Measurements from ENCODE around the gene LILRB5. TPM values are rescaled to one million over a fixed set of nuclear protein-coding genes. Genes with fewer than 3 reads are reported as not detected.
"Not testable (repeated sequence)": the region's sequence is repeated elsewhere in the genome, so short reads cannot be mapped to it uniquely, and the experiment has no call there.

LILRB5 gene
- total RNA-seq, 1 experiment from 2014 or later = not detected

DNA sequence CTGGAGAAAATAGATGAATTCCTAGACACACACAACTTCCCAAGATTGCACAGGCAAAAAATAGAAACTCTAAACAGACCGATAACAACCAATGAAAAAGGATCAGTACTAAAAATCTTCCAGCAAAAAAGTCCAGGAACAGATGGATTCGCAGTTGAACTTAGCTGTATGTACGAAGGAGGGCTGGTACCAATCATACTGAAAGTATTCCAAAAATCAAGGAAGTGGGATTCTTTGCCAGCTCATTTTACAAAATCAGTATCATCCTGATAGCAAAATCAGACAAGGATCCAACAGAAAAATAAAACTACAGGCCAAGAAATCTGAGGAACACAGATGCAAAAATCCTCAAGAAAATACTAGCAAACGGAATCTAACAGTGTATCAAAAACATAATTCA, 30.4 kb upstream of the LILRB5 start:
- Mint-ChIP-seq H3K4me3 (ENCODE audit: low read depth, unreplicated experiment) (no peak overlapping the region), H3K27ac (ENCODE audit: unreplicated experiment) (no peak overlapping the region), H3K27me3 (ENCODE audit: unreplicated experiment) (peaks cover 92% of the 10 kb centered on the region), H3K4me1 (ENCODE audit: low read depth, unreplicated experiment) (peaks cover 27% of the 10 kb centered on the region), H3K9me3 (ENCODE audit: low read depth, unreplicated experiment) (no peaks in the 10 kb centered on the region), H3K36me3 (ENCODE audit: insufficient read depth, unreplicated experiment) (no peaks in the 10 kb centered on the region)
- CTCF ChIA-PET = no interaction called here
- no TSS peak for BruUV-seq (replicated peaks)
- DNase-seq = no peak
- TF ChIP-seq, protein P1, sequence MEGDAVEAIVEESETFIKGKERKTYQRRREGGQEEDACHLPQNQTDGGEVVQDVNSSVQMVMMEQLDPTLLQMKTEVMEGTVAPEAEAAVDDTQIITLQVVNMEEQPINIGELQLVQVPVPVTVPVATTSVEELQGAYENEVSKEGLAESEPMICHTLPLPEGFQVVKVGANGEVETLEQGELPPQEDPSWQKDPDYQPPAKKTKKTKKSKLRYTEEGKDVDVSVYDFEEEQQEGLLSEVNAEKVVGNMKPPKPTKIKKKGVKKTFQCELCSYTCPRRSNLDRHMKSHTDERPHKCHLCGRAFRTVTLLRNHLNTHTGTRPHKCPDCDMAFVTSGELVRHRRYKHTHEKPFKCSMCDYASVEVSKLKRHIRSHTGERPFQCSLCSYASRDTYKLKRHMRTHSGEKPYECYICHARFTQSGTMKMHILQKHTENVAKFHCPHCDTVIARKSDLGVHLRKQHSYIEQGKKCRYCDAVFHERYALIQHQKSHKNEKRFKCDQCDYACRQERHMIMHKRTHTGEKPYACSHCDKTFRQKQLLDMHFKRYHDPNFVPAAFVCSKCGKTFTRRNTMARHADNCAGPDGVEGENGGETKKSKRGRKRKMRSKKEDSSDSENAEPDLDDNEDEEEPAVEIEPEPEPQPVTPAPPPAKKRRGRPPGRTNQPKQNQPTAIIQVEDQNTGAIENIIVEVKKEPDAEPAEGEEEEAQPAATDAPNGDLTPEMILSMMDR (IDR thresholded peaks at IDR 0.05; ENCODE audit: unreplicated experiment) = no peak
- intact Hi-C loops (cut with micrococcal nuclease; ENCODE audit: unreplicated experiment) = no loop called here

DNA sequence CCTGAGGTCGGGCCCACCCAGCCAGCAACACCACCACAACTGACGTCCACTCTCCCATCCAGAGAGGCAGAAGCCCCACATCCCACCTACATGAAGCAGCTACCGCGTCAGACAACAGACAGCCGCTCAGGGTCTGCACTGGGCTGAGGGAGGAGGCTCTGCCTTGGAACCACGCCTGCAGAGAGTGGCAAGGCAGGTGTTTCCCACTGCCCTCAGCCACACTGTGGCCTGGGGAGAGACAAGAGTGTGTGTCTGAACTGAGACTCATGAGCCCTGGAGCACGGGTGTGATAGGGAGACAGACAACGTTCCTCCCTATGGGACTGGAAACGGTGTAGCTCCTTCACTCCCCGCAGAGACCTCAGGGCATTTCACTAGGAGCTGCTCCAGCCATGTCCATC, 29.2 kb upstream of the LILRB5 start:
- CTCF ChIA-PET; H3K36me3 Mint-ChIP-seq (ENCODE audit: insufficient read depth, unreplicated experiment); H3K27ac Mint-ChIP-seq (ENCODE audit: unreplicated experiment); H3K4me3 Mint-ChIP-seq (ENCODE audit: low read depth, unreplicated experiment); H3K9me3 Mint-ChIP-seq (ENCODE audit: low read depth, unreplicated experiment); DNase-seq; intact Hi-C loops (cut with micrococcal nuclease; ENCODE audit: unreplicated experiment); BruUV-seq (replicated peaks): not testable (repeated sequence)
- H3K27me3 Mint-ChIP-seq (ENCODE audit: unreplicated experiment) = peaks cover 92% of the 10 kb centered on the region
- peaks cover 27% of the 10 kb centered on the region for H3K4me1 Mint-ChIP-seq (ENCODE audit: low read depth, unreplicated experiment)

DNA sequence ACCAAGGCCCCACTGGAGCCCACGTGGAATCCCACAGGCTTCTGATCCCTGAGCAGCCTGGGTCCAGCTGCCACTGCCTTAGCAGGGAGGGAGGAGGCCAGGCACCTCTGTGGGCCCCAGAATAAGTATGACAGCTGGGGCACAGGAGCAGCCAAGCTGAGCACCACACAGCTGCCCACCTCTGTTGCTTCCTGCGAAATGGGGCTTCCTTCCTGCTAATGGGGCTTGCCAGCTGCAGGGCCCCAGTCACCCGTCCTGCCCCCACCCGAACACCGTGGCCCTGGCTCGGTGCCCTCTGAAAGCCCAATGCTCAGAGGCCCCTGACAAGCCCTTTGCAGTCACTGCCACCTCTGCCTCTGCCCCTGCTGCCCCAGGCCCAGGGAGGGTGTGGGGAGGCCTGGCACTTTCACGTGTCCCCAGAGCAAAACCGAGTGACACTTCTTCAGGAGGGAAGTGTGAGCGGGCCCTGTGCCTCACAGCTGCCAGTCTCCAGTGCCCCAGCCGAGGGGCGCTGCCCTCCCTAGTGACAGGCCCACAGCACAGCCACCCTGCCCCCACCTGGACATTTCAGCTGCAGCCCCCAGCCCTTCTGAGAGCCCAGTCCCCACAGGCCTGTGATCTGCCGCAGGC, 28.5 kb upstream of the LILRB5 start:
- peaks cover 92% of the 10 kb centered on the region for H3K27me3 Mint-ChIP-seq (ENCODE audit: unreplicated experiment)
- intact Hi-C loops (cut with micrococcal nuclease; ENCODE audit: unreplicated experiment); H3K27ac Mint-ChIP-seq (ENCODE audit: unreplicated experiment): not testable (repeated sequence)

DNA sequence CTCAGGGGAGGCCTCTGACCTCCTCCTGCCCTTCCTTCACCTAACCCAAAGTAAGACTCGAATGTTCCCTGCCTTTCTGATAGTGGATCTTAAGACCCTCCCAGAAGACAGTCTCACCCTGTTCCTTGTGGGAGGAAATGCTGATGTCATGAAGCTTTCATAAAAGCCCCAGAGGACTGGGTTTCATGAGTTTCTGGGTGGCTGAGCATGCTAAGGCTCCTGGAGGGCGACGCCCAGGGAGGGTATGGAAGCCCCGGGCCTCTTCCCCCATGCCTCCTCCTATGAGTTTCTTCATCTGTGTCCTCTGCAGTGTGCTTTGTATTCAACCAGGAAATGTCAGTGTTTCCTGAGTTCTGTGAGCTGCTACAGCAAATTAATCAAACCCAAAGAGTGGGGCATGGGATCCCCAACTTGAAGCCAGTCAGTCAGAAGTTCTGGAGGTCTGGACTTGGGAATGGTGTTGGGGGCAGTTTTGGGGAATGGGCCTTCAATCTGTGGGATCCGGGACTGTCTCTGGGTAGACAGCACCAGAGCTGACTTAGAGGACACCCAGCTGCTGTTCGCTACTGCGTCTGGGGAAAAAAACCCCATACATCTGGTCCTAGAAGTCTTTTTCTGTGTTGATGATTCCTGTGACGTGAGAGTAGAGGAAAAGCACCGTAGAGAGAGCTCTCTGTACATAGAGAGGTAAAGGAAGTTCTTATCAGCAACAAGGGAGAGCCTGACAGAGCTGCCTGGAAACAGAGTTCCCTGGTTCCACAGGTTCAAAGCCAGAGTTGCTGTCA, 25.8 kb upstream of the LILRB5 start:
- BruUV-seq (replicated peaks) = no TSS peak
- no peak overlapping the region for H3K4me3 Mint-ChIP-seq (ENCODE audit: low read depth, unreplicated experiment)
- no peak for DNase-seq
- intact Hi-C loops (cut with micrococcal nuclease; ENCODE audit: unreplicated experiment) = no loop called here
- peaks cover 92% of the 10 kb centered on the region for H3K27me3 Mint-ChIP-seq (ENCODE audit: unreplicated experiment)
- TF ChIP-seq, protein P1 (IDR thresholded peaks at IDR 0.05; ENCODE audit: unreplicated experiment) = no peak
- CTCF ChIA-PET = no interaction called here
- H3K27ac Mint-ChIP-seq (ENCODE audit: unreplicated experiment) = no peak overlapping the region
- no peaks in the 10 kb centered on the region for H3K36me3 Mint-ChIP-seq (ENCODE audit: insufficient read depth, unreplicated experiment)
- peaks cover 12% of the 10 kb centered on the region for H3K4me1 Mint-ChIP-seq (ENCODE audit: low read depth, unreplicated experiment)
- no peaks in the 10 kb centered on the region for H3K9me3 Mint-ChIP-seq (ENCODE audit: low read depth, unreplicated experiment)

More for the DNA sequence above, 28.5 kb upstream of the LILRB5 start:
- H3K9me3 Mint-ChIP-seq (ENCODE audit: low read depth, unreplicated experiment); BruUV-seq (replicated peaks); DNase-seq; CTCF ChIA-PET; H3K4me3 Mint-ChIP-seq (ENCODE audit: low read depth, unreplicated experiment); H3K36me3 Mint-ChIP-seq (ENCODE audit: insufficient read depth, unreplicated experiment): not testable (repeated sequence)
- peaks cover 27% of the 10 kb centered on the region for H3K4me1 Mint-ChIP-seq (ENCODE audit: low read depth, unreplicated experiment)

DNA sequence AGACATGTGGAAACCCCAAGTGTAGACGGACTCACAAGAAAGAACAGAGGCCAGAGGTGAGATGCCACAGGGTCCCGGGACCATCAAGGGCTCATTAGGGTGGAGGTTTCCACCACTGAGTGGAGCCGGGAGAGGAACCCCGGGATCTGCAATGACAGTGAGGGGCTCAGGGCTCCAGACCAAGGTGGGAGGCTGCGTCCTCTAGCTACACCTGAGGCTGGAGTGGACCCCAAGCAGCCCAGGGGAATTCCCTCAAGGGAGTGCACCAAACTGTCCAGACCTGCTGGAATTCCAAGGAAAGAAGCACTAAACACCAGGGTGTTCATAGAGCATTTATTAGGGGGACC, 24.6 kb upstream of the LILRB5 start:
- H3K4me1 Mint-ChIP-seq (ENCODE audit: low read depth, unreplicated experiment); DNase-seq; H3K27ac Mint-ChIP-seq (ENCODE audit: unreplicated experiment); H3K9me3 Mint-ChIP-seq (ENCODE audit: low read depth, unreplicated experiment); BruUV-seq (replicated peaks); H3K36me3 Mint-ChIP-seq (ENCODE audit: insufficient read depth, unreplicated experiment); H3K4me3 Mint-ChIP-seq (ENCODE audit: low read depth, unreplicated experiment); intact Hi-C loops (cut with micrococcal nuclease; ENCODE audit: unreplicated experiment): not testable (repeated sequence)
- CTCF ChIA-PET = interaction anchor here (0.6 kb wide), 1 partner anchor 93 kb away, joined by 3 read pairs; no protein-coding TSS in a partner anchor
- H3K27me3 Mint-ChIP-seq (ENCODE audit: unreplicated experiment) = peaks cover 92% of the 10 kb centered on the region
